ENCODE measurements around the gene PIP5K1B. TPM values are rescaled to one million over a fixed set of nuclear protein-coding genes. Genes with fewer than 3 reads are reported as not detected.

PIP5K1B gene
- total RNA-seq, 1 experiment from 2014 or later = 9.0 TPM

GRCh38 chr9:68897577-68898145, 192.6 kb downstream of the PIP5K1B start:
- no peak for DNase-seq
- H3K4me1 Mint-ChIP-seq (ENCODE audit: low read depth, unreplicated experiment) = no peaks in the 10 kb centered on the region
- H3K4me3 Mint-ChIP-seq (ENCODE audit: low read depth, unreplicated experiment) = no peak overlapping the region
- H3K27ac Mint-ChIP-seq (ENCODE audit: unreplicated experiment) = no peak overlapping the region
- H3K36me3 Mint-ChIP-seq (ENCODE audit: insufficient read depth, unreplicated experiment) = no peaks in the 10 kb centered on the region
- TF ChIP-seq CTCF (IDR thresholded peaks at IDR 0.05; ENCODE audit: unreplicated experiment) = no peak
- no peaks in the 10 kb centered on the region for H3K9me3 Mint-ChIP-seq (ENCODE audit: low read depth, unreplicated experiment)
- BruUV-seq (replicated peaks) = no TSS peak
- no peaks in the 10 kb centered on the region for H3K27me3 Mint-ChIP-seq (ENCODE audit: unreplicated experiment)
- intact Hi-C loops (cut with micrococcal nuclease; ENCODE audit: unreplicated experiment) = no loop called here
- CTCF ChIA-PET = no interaction called here

GRCh38 chr9:68898781-68899439, 193.9 kb downstream of the PIP5K1B start:
- Mint-ChIP-seq H3K27me3 (ENCODE audit: unreplicated experiment) (no peaks in the 10 kb centered on the region), H3K9me3 (ENCODE audit: low read depth, unreplicated experiment) (no peaks in the 10 kb centered on the region), H3K4me3 (ENCODE audit: low read depth, unreplicated experiment) (no peak overlapping the region), H3K36me3 (ENCODE audit: insufficient read depth, unreplicated experiment) (no peaks in the 10 kb centered on the region), H3K27ac (ENCODE audit: unreplicated experiment) (no peak overlapping the region), H3K4me1 (ENCODE audit: low read depth, unreplicated experiment) (no peaks in the 10 kb centered on the region)
- DNase-seq = no peak
- CTCF ChIA-PET = no interaction called here
- BruUV-seq (replicated peaks) = no TSS peak
- no peak for TF ChIP-seq CTCF (IDR thresholded peaks at IDR 0.05; ENCODE audit: unreplicated experiment)
- intact Hi-C loops (cut with micrococcal nuclease; ENCODE audit: unreplicated experiment) = no loop called here

- CTCF ChIA-PET = no interaction called here
- H3K36me3 Mint-ChIP-seq (ENCODE audit: insufficient read depth, unreplicated experiment) = no peaks in the 10 kb centered on the region
- TF ChIP-seq CTCF (IDR thresholded peaks at IDR 0.05; ENCODE audit: unreplicated experiment) = no peak
- H3K4me3 Mint-ChIP-seq (ENCODE audit: low read depth, unreplicated experiment) = no peak overlapping the region
- intact Hi-C loops (cut with micrococcal nuclease; ENCODE audit: unreplicated experiment) = no loop called here
- no peaks in the 10 kb centered on the region for H3K27me3 Mint-ChIP-seq (ENCODE audit: unreplicated experiment)
- no peaks in the 10 kb centered on the region for H3K4me1 Mint-ChIP-seq (ENCODE audit: low read depth, unreplicated experiment)
- H3K9me3 Mint-ChIP-seq (ENCODE audit: low read depth, unreplicated experiment) = no peaks in the 10 kb centered on the region
- BruUV-seq (replicated peaks) = no TSS peak
- no peak for DNase-seq
- H3K27ac Mint-ChIP-seq (ENCODE audit: unreplicated experiment) = no peak overlapping the region
These were observed 199.4 kb downstream of the PIP5K1B start for GRCh38 chr9:68904454-68904853.

GRCh38 chr9:68905129-68905528, 200.1 kb downstream of the PIP5K1B start:
- Mint-ChIP-seq H3K9me3 (ENCODE audit: low read depth, unreplicated experiment) (no peaks in the 10 kb centered on the region), H3K27me3 (ENCODE audit: unreplicated experiment) (no peaks in the 10 kb centered on the region), H3K27ac (ENCODE audit: unreplicated experiment) (no peak overlapping the region), H3K4me1 (ENCODE audit: low read depth, unreplicated experiment) (no peaks in the 10 kb centered on the region), H3K4me3 (ENCODE audit: low read depth, unreplicated experiment) (no peak overlapping the region), H3K36me3 (ENCODE audit: insufficient read depth, unreplicated experiment) (no peaks in the 10 kb centered on the region)
- intact Hi-C loops (cut with micrococcal nuclease; ENCODE audit: unreplicated experiment) = no loop called here
- TF ChIP-seq CTCF (IDR thresholded peaks at IDR 0.05; ENCODE audit: unreplicated experiment) = no peak
- BruUV-seq (replicated peaks) = no TSS peak
- CTCF ChIA-PET = no interaction called here
- no peak for DNase-seq

Data from Calu3 (cell line).